ENCODE data around the gene C11orf71.

- TF ChIP-seq CTCF (IDR thresholded peaks at IDR 0.05) (no peak), POLR2AphosphoS5 (IDR thresholded peaks at IDR 0.05) (no peak), POLR2A (IDR thresholded peaks at IDR 0.05) (no peak)
Measured at GRCh38 chr11:114358716-114359115, 41.6 kb downstream of the C11orf71 start.
